Endothelial cell of umbilical vein (primary cell): Measurements from ENCODE around the gene HMGN1. TPM values are rescaled to one million over a fixed set of nuclear protein-coding genes. Genes with fewer than 3 reads are reported as not detected.

Experiments used
- BruUV-seq: library from RNA; stranded (reverse); fragments of 400-500 nt; replicated peaks from 2 replicates; lab custom pipeline; 2021; lab: Mats Ljungman, UMichigan
- CTCF ChIA-PET: fragments of 300-600, 350-600 bp; sonication (Branson Sonifier 250); formaldehyde crosslinking; loops from one replicate; lab custom pipeline; 2021; ENCODE audit warnings: antibody characterized with exemption, inconsistent platforms; lab: Charles Lee
- POLR2A ChIA-PET: fragments of 300-600, 350-600 bp; sonication (Branson Sonifier 250); formaldehyde crosslinking; loops from one replicate; lab custom pipeline; 2021; ENCODE audit warnings: antibody characterized with exemption, inconsistent platforms; lab: Charles Lee
- DNase-seq: peaks from one replicate; pipeline ENCODE4 v3.0.0-alpha.2; 2011; ENCODE audit warnings: low read depth, low spot score
- FAIRE-seq: peaks from 2 replicates; lab custom pipeline; 2011; peaks lifted over from hg19 to GRCh38; lab: Jason Lieb, UNC
- H2AFZ ChIP-seq: 2 replicates; pipeline ENCODE4 v1.6.0; 2012; ENCODE audit warnings: low read depth, low read length, control low read depth, inconsistent platforms
- H3K27ac ChIP-seq: 2 replicates; pipeline ENCODE4 v1.5.1; 2011; ENCODE audit warnings: low read depth, mild to moderate bottlenecking, control low read depth, low read length, moderate library complexity; ENCODE audit not compliant: insufficient read depth
- H3K27me3 ChIP-seq, 2 experiments: 2 replicates each; pipeline versions ENCODE4 v1.6.0 to v1.6.1; 2011; ENCODE audit warnings: low read length in 2 of 2, mixed read lengths in 1 of 2; ENCODE audit not compliant: control insufficient read depth in 2 of 2, insufficient read depth in 2 of 2
- H3K36me3 ChIP-seq, 2 experiments: 2 replicates in 1 of 2; 3 replicates in 1 of 2; pipeline ENCODE4 v1.5.1; 2011; ENCODE audit warnings: low read length in 2 of 2, mild to moderate bottlenecking in 1 of 2, moderate library complexity in 1 of 2; ENCODE audit not compliant: control insufficient read depth in 2 of 2, insufficient read depth in 2 of 2; ENCODE audit errors: extremely low read depth in 1 of 2
- H3K4me1 ChIP-seq: 3 replicates; pipeline ENCODE4 v1.5.1; 2011; ENCODE audit warnings: mild to moderate bottlenecking, low read length; ENCODE audit not compliant: control insufficient read depth, insufficient read depth; ENCODE audit errors: extremely low read depth
- H3K4me2 ChIP-seq: 2 replicates; pipeline ENCODE4 v1.6.1; 2011; ENCODE audit warnings: low read length, control low read depth, mixed read lengths; ENCODE audit not compliant: insufficient read depth
- H3K4me3 ChIP-seq, 3 experiments: fragments of 200-600 bp in 1 of 3; sonication (generic), shearing (Covaris generic) in 1 of 3; replicated peaks in 1 of 3; 2 replicates each; pipeline ENCODE4 v1.5.1; 2011 to 2016; ENCODE audit warnings: control low read depth in 3 of 3, low read length in 3 of 3, mild to moderate bottlenecking in 2 of 3, inconsistent platforms in 1 of 3, low read depth in 1 of 3, moderate library complexity in 1 of 3; ENCODE audit not compliant: insufficient read depth in 1 of 3
- H3K79me2 ChIP-seq: 2 replicates; pipeline ENCODE4 v1.6.0; 2012; ENCODE audit warnings: low read length, inconsistent platforms; ENCODE audit not compliant: control insufficient read depth, insufficient read depth
- H3K9ac ChIP-seq: replicated peaks from 2 replicates; pipeline ENCODE3; 2011; ENCODE audit warnings: low read length, control low read depth; ENCODE audit not compliant: insufficient read depth; ENCODE audit errors: extremely low read depth
- H3K9me1 ChIP-seq: replicated peaks from 3 replicates; pipeline ENCODE4 v1.6.0; 2011; ENCODE audit warnings: mild to moderate bottlenecking, low read length; ENCODE audit not compliant: control insufficient read depth, insufficient read depth; ENCODE audit errors: extremely low read depth
- H3K9me3 ChIP-seq: replicated peaks from 2 replicates; pipeline ENCODE4 v1.5.1; 2012; ENCODE audit warnings: low read length, inconsistent platforms; ENCODE audit not compliant: control insufficient read depth, insufficient read depth
- H4K20me1 ChIP-seq: replicated peaks from 2 replicates; pipeline ENCODE3; 2011; ENCODE audit warnings: mild to moderate bottlenecking, low read length; ENCODE audit not compliant: control insufficient read depth, insufficient read depth; ENCODE audit errors: extremely low read depth
- CTCF ChIP-seq, 2 donors: IDR thresholded peaks; 1 replicate in 1 of 2; 2 replicates in 1 of 2; pipeline ENCODE4 v1.5.1; 2011; ENCODE audit warnings: low read length in 2 of 2, mild to moderate bottlenecking in 2 of 2, moderate library complexity in 2 of 2, control low read depth in 1 of 2, inconsistent platforms in 1 of 2, low read depth in 1 of 2; ENCODE audit not compliant: insufficient read depth in 1 of 2; ENCODE audit errors: extremely low read depth in 1 of 2
- EZH2 ChIP-seq: IDR thresholded peaks from 2 replicates; pipeline ENCODE4 v1.6.1; 2012; ENCODE audit warnings: borderline replicate concordance, low read depth, mild to moderate bottlenecking, moderate library complexity, low read length, inconsistent platforms; ENCODE audit not compliant: severe bottlenecking
- FOS ChIP-seq: IDR thresholded peaks from 2 replicates; pipeline ENCODE4 v1.6.1; 2011; ENCODE audit warnings: mild to moderate bottlenecking, low read length, moderate library complexity, borderline replicate concordance; ENCODE audit not compliant: insufficient read depth
- GATA2 ChIP-seq: IDR thresholded peaks from 2 replicates; pipeline ENCODE4 v1.7.0; 2011; ENCODE audit warnings: low read depth, mild to moderate bottlenecking, moderate library complexity, mixed read lengths, low read length; ENCODE audit not compliant: insufficient read length, insufficient read depth
- JUN ChIP-seq: IDR thresholded peaks from 2 replicates; pipeline ENCODE4 v1.6.1; 2011; ENCODE audit warnings: borderline replicate concordance, low read depth; ENCODE audit not compliant: insufficient read length, insufficient read depth
- MAX ChIP-seq: IDR thresholded peaks from 2 replicates; pipeline ENCODE4 v1.6.1; 2011; ENCODE audit not compliant: insufficient read depth, insufficient read length
- MYC ChIP-seq: IDR thresholded peaks from one replicate; pipeline ENCODE4 v1.6.1; 2011; ENCODE audit warnings: mild to moderate bottlenecking, low read depth, low read length
- POLR2A ChIP-seq: IDR thresholded peaks from 2 replicates; pipeline ENCODE4 v1.6.1; 2012; ENCODE audit warnings: low read depth, mild to moderate bottlenecking, control low read depth, low read length
- POLR2AphosphoS5 ChIP-seq: IDR thresholded peaks from 2 replicates; pipeline ENCODE4 v1.6.1; 2012; ENCODE audit warnings: low read depth, mild to moderate bottlenecking, control low read depth, low read length, moderate library complexity; ENCODE audit not compliant: insufficient read depth
- dilution Hi-C: fragments of 300-500 bp; cut with MboI; formaldehyde crosslinking; loops from one replicate; pipeline ENCODE4 v1.15.0; 2019; ENCODE audit warnings: low sequenced_read_pairs; ENCODE audit not compliant: extremely low pct_ligation_motif_present
- intact Hi-C: fragments of 100-400 bp; cut with micrococcal nuclease; formaldehyde crosslinking; loops from one replicate; pipeline ENCODE4 v1.10.0; 2022
- polyA plus RNA-seq, 4 experiments: library from polyadenylated mRNA; depleted of rRNA in 3 of 4; stranded (reverse) in 3 of 4; unstranded in 1 of 4; fragments of >200 nt; gene quantifications; 2 replicates each; pipeline versions ENCODE4 v1.2.1 to v1.2.3, GENCODE V29; 2011 to 2012; ENCODE audit warnings: missing spikeins in 1 of 4
- small RNA-seq: library from RNA; depleted of rRNA; stranded (forward); fragments of <200 nt; gene quantifications from one replicate; pipeline ENCODE3, GENCODE V24; 2012; ENCODE audit warnings: low replicate concordance, low read depth; ENCODE audit not compliant: insufficient read depth, insufficient read length
- total RNA-seq: library from RNA; stranded (reverse); gene quantifications from 2 replicates; pipeline ENCODE4 v1.2.3, GENCODE V29; 2021

HMGN1 gene
- total and polyA plus RNA-seq, 2 donors (not counting 3 experiments of a cell fraction or from before 2014, with no cell fraction given) = 162 to 360 TPM

- intact Hi-C loops = no loop called here
- ChIA-PET POLR2A (no interaction called here), CTCF (interaction anchor here (0.6 to 1.4 kb wide), 5 partner anchors 13 to 91 kb away, joined by 3 to 7 read pairs (median 4); no protein-coding TSS in a partner anchor)
- H2AFZ ChIP-seq = no peak overlapping the region
- H3K36me3 ChIP-seq = peaks cover 5 to 11% of the 10 kb centered on the region in 2 experiments
- FAIRE-seq (no peak), DNase-seq (no peak)
- H3K27me3 ChIP-seq = no peaks in the 10 kb centered on the region
- no peak overlapping the region for H3K27ac ChIP-seq
- no peaks in the 10 kb centered on the region for H3K9me3 ChIP-seq
- H3K4me3 ChIP-seq = no peak overlapping the region
- peaks cover 2% of the 10 kb centered on the region for H4K20me1 ChIP-seq
- dilution Hi-C loops = no loop called here
- TF ChIP-seq JUN = no peak
- TF ChIP-seq POLR2AphosphoS5 = no peak
- no peak for TF ChIP-seq MYC
- TF ChIP-seq MAX = no peak
- no peak for TF ChIP-seq CTCF (IDR thresholded peaks at IDR 0.05; ENCODE audit: extremely low read depth in 1 of 2, insufficient read depth in 1 of 2, low read depth in 1 of 2, low read length in 2 of 2)
- no peak for TF ChIP-seq GATA2
- no peak for TF ChIP-seq EZH2
- TF ChIP-seq POLR2A = no peak
- TF ChIP-seq FOS = no peak
- no peaks in the 10 kb centered on the region for H3K4me1 ChIP-seq
- H3K9ac ChIP-seq = no peak overlapping the region
- BruUV-seq = no TSS peak
- peaks cover 10% of the 10 kb centered on the region for H3K79me2 ChIP-seq
- no peaks in the 10 kb centered on the region for H3K9me1 ChIP-seq
- H3K4me2 ChIP-seq = no peak overlapping the region
Measured at GRCh38 chr21:39296891-39297290, 52.0 kb downstream of the HMGN1 start.

Small RNAs within 50 kb of the gene (small RNA-seq; reads per million reads assigned to genes)
- gene RF00019 = not detected

Other genes starting within 250 kb of the HMGN1 start
- 66.3 and 75.9 TPM in 2 replicates for gene PSMG1, start 165.6 kb downstream of the HMGN1 start, total RNA-seq
- gene PSMG1, start 165.6 kb downstream of the HMGN1 start, polyA plus RNA-seq = 34.9 and 43.2 TPM in 2 replicates
- 28.8 and 33.2 TPM in 2 replicates for gene BRWD1, start 35.5 kb downstream of the HMGN1 start, total RNA-seq
- gene BRWD1, start 35.5 kb downstream of the HMGN1 start, polyA plus RNA-seq = 4.7 and 6.1 TPM in 2 replicates
- 1.0 and 1.2 TPM in 2 replicates for gene LCA5L, start 96.7 kb upstream of the HMGN1 start, total RNA-seq
- gene LCA5L, start 96.7 kb upstream of the HMGN1 start, polyA plus RNA-seq = 0.26 and 0.38 TPM in 2 replicates
- gene SH3BGR, start 102.9 kb upstream of the HMGN1 start, total RNA-seq = 0.42 and 1.1 TPM in 2 replicates
- gene SH3BGR, start 102.9 kb upstream of the HMGN1 start, polyA plus RNA-seq = 0.33 TPM in 1 of 2 replicates, not detected in the other